K562 (cell line): Measurements from ENCODE around the gene WDR45B. TPM values are rescaled to one million over a fixed set of nuclear protein-coding genes. Genes with fewer than 3 reads are reported as not detected.
A peak's percentile ranks its signal among the peaks of the same experiment; 100 is the strongest.

Experiments used
- ATAC-seq: fragments of 200-7000 bp; cut with Tn5 transposase; 3 replicates; pipeline ENCODE4 v1.9.1; 2020; ENCODE audit warnings: moderate library complexity
- BruUV-seq: library from RNA; stranded (reverse); fragments of 400-500 nt; replicated peaks from 2 replicates; lab custom pipeline; 2021; lab: Mats Ljungman, UMichigan
- CTCF ChIA-PET: fragments of 300-600 bp; formaldehyde crosslinking; extraction: SDS; loops from one replicate; lab custom pipeline; 2021; ENCODE audit warnings: low intra/inter-chr PET ratio; lab: Yijun Ruan, JAX
- POLR2A ChIA-PET: fragments of 300-600, 350-650 bp; sonication (Branson Sonifier 250); formaldehyde crosslinking; extraction: SDS; loops from one replicate; lab custom pipeline; 2021; ENCODE audit warnings: antibody characterized with exemption, inconsistent platforms; lab: Yijun Ruan, JAX
- DNase-seq, 4 experiments: peaks; one replicate each; pipeline versions ENCODE4 v3.0.0 to v3.0.0-alpha.2; 2011 to 2018; ENCODE audit warnings: low spot score in 3 of 4, mixed read lengths in 3 of 4; ENCODE audit errors: extremely low read depth in 1 of 4
- FAIRE-seq: peaks from 2 replicates; lab custom pipeline; 2011; peaks lifted over from hg19 to GRCh38; lab: Jason Lieb, UNC
- H2AFZ ChIP-seq: 2 replicates; pipeline ENCODE4 v1.6.0; 2011; ENCODE audit warnings: low read depth, low read length, control low read depth, inconsistent platforms
- H3K27ac ChIP-seq: fragments of 200-600 bp; 3 replicates; pipeline ENCODE4 v1.8.0; 2011; ENCODE audit warnings: low read depth, mild to moderate bottlenecking, control low read depth, inconsistent platforms, low read length, moderate library complexity, mixed read lengths; ENCODE audit errors: extremely low read depth
- H3K27me3 ChIP-seq, 2 experiments: fragments of 300-600 bp in 1 of 2; 2 replicates in 1 of 2; 3 replicates in 1 of 2; pipeline versions ENCODE4 v1.6.0 to v1.8.0; 2011; ENCODE audit warnings: inconsistent platforms in 2 of 2, low read length in 2 of 2, mild to moderate bottlenecking in 1 of 2, mixed read lengths in 1 of 2, moderate library complexity in 1 of 2; ENCODE audit not compliant: control insufficient read depth in 2 of 2, insufficient read depth in 2 of 2
- H3K36me3 ChIP-seq: fragments of 300-600 bp; 3 replicates; pipeline ENCODE4 v1.8.0; 2011; ENCODE audit warnings: mild to moderate bottlenecking, low read length, inconsistent platforms; ENCODE audit not compliant: control insufficient read depth, insufficient read depth
- H3K4me1 ChIP-seq, 2 experiments: fragments of 200-600 bp in 1 of 2; replicated peaks in 1 of 2; 2 replicates in 1 of 2; 3 replicates in 1 of 2; pipeline versions ENCODE4 v1.5.1 to v1.8.0; 2011; ENCODE audit warnings: inconsistent platforms in 2 of 2, low read length in 2 of 2, mild to moderate bottlenecking in 1 of 2, mixed read lengths in 1 of 2, moderate library complexity in 1 of 2; ENCODE audit not compliant: control insufficient read depth in 2 of 2, insufficient read depth in 2 of 2
- H3K4me2 ChIP-seq: 2 replicates; pipeline ENCODE4 v1.6.1; 2011; ENCODE audit warnings: low read length, control low read depth, inconsistent platforms, mixed read lengths; ENCODE audit not compliant: insufficient read depth
- H3K4me3 ChIP-seq: fragments of 200-600 bp; sonication (generic), shearing (Covaris generic); 2 replicates; pipeline ENCODE4 v1.5.1; 2016; ENCODE audit warnings: control low read depth, inconsistent platforms
- H3K79me2 ChIP-seq: fragments of 200-600 bp; 3 replicates; pipeline ENCODE4 v1.8.0; 2011; ENCODE audit warnings: low read length, inconsistent platforms; ENCODE audit not compliant: control insufficient read depth, insufficient read depth
- H3K9ac ChIP-seq, 2 experiments: 2 replicates each; pipeline versions ENCODE4 v1.6.0 to v1.6.1; 2011; ENCODE audit warnings: low read depth in 2 of 2, low read length in 2 of 2, control low read depth in 1 of 2, inconsistent platforms in 1 of 2, mild to moderate bottlenecking in 1 of 2, mixed read lengths in 1 of 2; ENCODE audit not compliant: insufficient read depth in 1 of 2
- H3K9me1 ChIP-seq: one replicate; pipeline ENCODE4 v1.6.0; 2011; ENCODE audit warnings: inconsistent platforms, mild to moderate bottlenecking, low read length, moderate library complexity; ENCODE audit not compliant: control insufficient read depth, insufficient read depth
- H3K9me3 ChIP-seq: replicated peaks from 2 replicates; pipeline ENCODE4 v1.5.1; 2011; ENCODE audit warnings: low read depth, low read length, inconsistent platforms; ENCODE audit not compliant: control insufficient read depth, insufficient read depth
- H4K20me1 ChIP-seq: replicated peaks from 2 replicates; pipeline ENCODE4 v1.6.1; 2011; ENCODE audit warnings: low read length, inconsistent platforms, mixed read lengths; ENCODE audit not compliant: control insufficient read depth, insufficient read depth
- CREBBP ChIP-seq: IDR thresholded peaks from one replicate; pipeline ENCODE4 v1.6.1; 2012; ENCODE audit warnings: low read depth, mild to moderate bottlenecking, control low read depth, inconsistent platforms, low read length
- ERF ChIP-seq: fragments of 450-650 bp; formaldehyde crosslinking; IDR thresholded peaks from 2 replicates; pipeline ENCODE4 v1.4.0; 2020; ENCODE audit warnings: mild to moderate bottlenecking, mixed read lengths
- MTA3 ChIP-seq: fragments of 450-650 bp; formaldehyde crosslinking; IDR thresholded peaks from 2 replicates; pipeline ENCODE4 v1.6.1; 2017; ENCODE audit warnings: mild to moderate bottlenecking, borderline replicate concordance
- PHF21A ChIP-seq: fragments of 450-650 bp; IDR thresholded peaks from 2 replicates; pipeline ENCODE4 v1.6.1; 2017; ENCODE audit warnings: low read depth, borderline replicate concordance
- RNF2 ChIP-seq: sonication (generic); IDR thresholded peaks from 2 replicates; pipeline ENCODE4 v1.6.1; 2016
- SMAD2 ChIP-seq: fragments of 150-350 bp; IDR thresholded peaks from 2 replicates; pipeline ENCODE4 v1.6.1; 2014; ENCODE audit warnings: low read depth, mild to moderate bottlenecking, low read length
- ZNF121 ChIP-seq: sonication (generic); formaldehyde crosslinking; conservative IDR thresholded peaks from 2 replicates; pipeline ENCODE4 v1.8.0; 2022; ENCODE audit warnings: missing genetic modification reagents
- ZNF311 ChIP-seq: fragments of 250-450 bp; sonication (Bioruptor Pico); IDR thresholded peaks from 2 replicates; pipeline ENCODE4 v1.4.0; 2020; ENCODE audit warnings: mild to moderate bottlenecking, moderate library complexity
- ZNF79 ChIP-seq: fragments of 250-450 bp; sonication (Bioruptor Pico); IDR thresholded peaks from 2 replicates; pipeline ENCODE4 v1.4.0; 2020; ENCODE audit warnings: low read depth, mild to moderate bottlenecking, moderate library complexity
- WGBS: fragments of 100-300 bp; shearing (Covaris generic); methylation state at CpG from one replicate; pipeline ENCODE4 v1.1.6; 2016; ENCODE audit warnings: low coverage, mixed read lengths; ENCODE audit not compliant: insufficient coverage; ENCODE audit errors: missing lambda C conversion rate; 5-methylcytosine and 5-hydroxymethylcytosine counted together
- in situ Hi-C: fragments of 300-500 bp; cut with MboI; formaldehyde crosslinking; loops from 4 replicates; pipeline ENCODE4 v1.15.0; 2018; ENCODE audit warnings: inconsistent platforms, mixed read lengths
- intact Hi-C: fragments of 100-400 bp; cut with micrococcal nuclease; formaldehyde crosslinking; loops from 2 replicates; pipeline ENCODE4 v1.14.2; 2022
- polyA plus RNA-seq, 8 experiments: library from polyadenylated mRNA; depleted of rRNA in 4 of 8; stranded (reverse) in 5 of 8; unstranded in 3 of 8; fragments of >200 nt; fragmentation: Nextera tagmentation in 2 of 8; fragmentation: Illumina TruSeq in 1 of 8; extraction: Ambion mirVana in 2 of 8; extraction: Trizol in 1 of 8; gene quantifications; 2 replicates each; pipeline versions ENCODE4 v1.2.1 to v1.2.3, GENCODE V29; 2011 to 2014; ENCODE audit warnings: inconsistent platforms in 1 of 8, missing spikeins in 1 of 8
- total RNA-seq, 7 experiments: library from RNA; depleted of rRNA in 6 of 7; stranded (reverse); fragments of >200 nt in 6 of 7; fragmentation: Illumina TruSeq in 2 of 7; extraction: Trizol in 2 of 7; gene quantifications; 2 replicates each; pipeline versions ENCODE4 v1.2.1 to v1.2.3, GENCODE V29; 2011 to 2021; ENCODE audit warnings: low replicate concordance in 1 of 7

Gene WDR45B
- total and polyA plus RNA-seq, 9 of the 15 experiments (the other 6 are each of a cell fraction or from before 2014, with no cell fraction given), result 0.72 to 74.4 (median 35.9) TPM

- BruUV-seq, result no TSS peak
- WGBS, result 32% methylated on average over 13 of the region's 13 CpGs
- peaks cover 0 to 19% of the 10 kb centered on the region in 2 experiments; a peak in 2 of 5 replicates for H3K4me1 ChIP-seq
- H4K20me1 ChIP-seq, result no peaks in the 10 kb centered on the region
- intact Hi-C loops, result no loop called here
- in situ Hi-C loops, result no loop called here
- TF ChIP-seq MTA3 (no peak), ERF (CRISPR knock-in tag) (no peak)
- TF ChIP-seq, all 486 proteins: peak for 0
- Histone ChIP-seq H3K36me3 (no peaks in the 10 kb centered on the region), H3K9me1 (no peaks in the 10 kb centered on the region), H3K27me3 (peaks cover 4 to 19% of the 10 kb centered on the region in 2 experiments; a peak in 3 of 5 replicates), H3K4me2 (no peak overlapping the region), H3K79me2 (no peaks in the 10 kb centered on the region), H3K9ac (no peak overlapping the region), H2AFZ (no peak overlapping the region), H3K27ac (no peak overlapping the region), H3K4me3 (no peak overlapping the region), H3K9me3 (peaks cover 13% of the 10 kb centered on the region)
- POLR2A ChIA-PET, result no interaction called here
- no peak for ATAC-seq
- FAIRE-seq, result no peak
- DNase-seq, result no peak
- CTCF ChIA-PET, result no interaction called here
These were observed 36.1 kb upstream of the WDR45B start for GRCh38 chr17:82684228-82684841.

- peaks cover 0 to 14% of the 10 kb centered on the region in 2 experiments; a peak in 1 of 5 replicates for H3K27me3 ChIP-seq
- intact Hi-C loops (no loop called here), in situ Hi-C loops (no loop called here)
- no peak for TF ChIP-seq RNF2
- no peak for TF ChIP-seq CREBBP
- no peak for TF ChIP-seq ZNF79 (CRISPR knock-in tag)
- no peak for TF ChIP-seq ZNF311 (CRISPR knock-in tag)
- TF ChIP-seq SMAD2, result no peak
- no peak for TF ChIP-seq PHF21A
- peak; percentile 96 for TF ChIP-seq ZNF121
- H3K36me3 ChIP-seq, result no peaks in the 10 kb centered on the region
- WGBS, result 0% methylated on average over 1 of the region's 1 CpG
- BruUV-seq, result no TSS peak
- no peak overlapping the region for H2AFZ ChIP-seq
- no peak overlapping the region for H3K27ac ChIP-seq
- DNase-seq, result no peak
- CTCF ChIA-PET, result no interaction called here
- POLR2A ChIA-PET, result no interaction called here
- no peaks in the 10 kb centered on the region for H3K9me1 ChIP-seq
- no peaks in the 10 kb centered on the region for H3K79me2 ChIP-seq
- no peak overlapping the region for H3K4me2 ChIP-seq
- H3K4me1 ChIP-seq, result peaks cover 0 to 18% of the 10 kb centered on the region in 2 experiments; a peak in 2 of 5 replicates
- no peak for ATAC-seq
- H4K20me1 ChIP-seq, result no peaks in the 10 kb centered on the region
- no peak overlapping the region for H3K9ac ChIP-seq
- FAIRE-seq, result no peak
- H3K4me3 ChIP-seq, result no peak overlapping the region
- H3K9me3 ChIP-seq, result peaks cover 13% of the 10 kb centered on the region
These were observed 35.3 kb upstream of the WDR45B start for GRCh38 chr17:82683534-82683933.
